Parathyroid adenoma (tissue), 2 donors: ENCODE results near the gene ZMIZ1.

Source experiments
- H2AFZ ChIP-seq: fragments of 300-600 bp; sonication (generic); one replicate; pipeline ENCODE4 v1.7.0; 2017; ENCODE audit warnings: antibody characterized with exemption, mild to moderate bottlenecking
- H3K27ac ChIP-seq: fragments of 300-600 bp; sonication (generic); one replicate; pipeline ENCODE4 v1.7.0; 2017
- H3K27me3 ChIP-seq: fragments of 300-600 bp; sonication (generic); one replicate; pipeline ENCODE4 v1.7.0; 2017; ENCODE audit warnings: low read length; ENCODE audit not compliant: control insufficient read depth, insufficient read depth
- H3K36me3 ChIP-seq: fragments of 300-600 bp; sonication (generic); one replicate; pipeline ENCODE4 v1.7.0; 2017; ENCODE audit warnings: low read length; ENCODE audit not compliant: control insufficient read depth, insufficient read depth
- H3K4me1 ChIP-seq: fragments of 300-600 bp; sonication (generic); one replicate; pipeline ENCODE4 v1.7.0; 2017; ENCODE audit warnings: control low read depth
- H3K4me2 ChIP-seq: fragments of 300-600 bp; sonication (generic); one replicate; pipeline ENCODE4 v1.7.0; 2017; ENCODE audit warnings: low read length
- H3K4me3 ChIP-seq: fragments of 300-600 bp; sonication (generic); one replicate; pipeline ENCODE4 v1.7.0; 2017; ENCODE audit warnings: low read depth, low read length
- H3K79me2 ChIP-seq: fragments of 300-600 bp; sonication (generic); one replicate; pipeline ENCODE4 v1.7.0; 2017; ENCODE audit warnings: control low read depth
- H3K9ac ChIP-seq: fragments of 300-600 bp; sonication (generic); one replicate; pipeline ENCODE4 v1.7.0; 2017; ENCODE audit warnings: mild to moderate bottlenecking
- H3K9me3 ChIP-seq: fragments of 300-600 bp; sonication (generic); one replicate; pipeline ENCODE4 v1.7.0; 2017; ENCODE audit warnings: low read length; ENCODE audit not compliant: control insufficient read depth
- TF ChIP-seq, protein P1 (sequence below): fragments of 300-600 bp; sonication (generic); IDR thresholded peaks from one replicate; pipeline ENCODE4 v1.7.0; 2017; ENCODE audit warnings: antibody characterized with exemption, mild to moderate bottlenecking
- donor health status: primary hyperparathyroidism.

Gene ZMIZ1

DNA sequence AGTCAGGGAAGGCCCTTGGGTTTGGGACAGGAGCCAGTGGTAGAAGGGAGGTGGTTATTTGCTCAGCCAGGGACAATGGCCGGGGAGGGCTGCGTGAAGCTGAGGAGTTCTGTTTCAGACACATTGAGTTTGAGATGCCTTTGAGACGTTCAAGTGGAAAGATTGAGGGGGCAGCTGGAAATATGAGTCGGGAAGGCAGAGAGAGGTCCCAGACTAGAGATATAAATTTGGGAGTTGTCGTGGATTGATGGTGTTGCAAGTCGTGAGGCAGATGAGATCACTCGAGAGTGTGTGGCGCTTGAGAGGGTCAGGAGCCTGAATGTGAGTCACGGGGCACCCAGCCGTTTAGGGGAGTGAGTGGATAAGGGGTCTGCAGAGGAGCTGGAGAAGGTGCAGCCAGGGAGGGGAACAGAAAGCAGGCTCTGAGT, 73.3 kb downstream of the ZMIZ1 start:
- Histone ChIP-seq H3K9ac (no peak overlapping the region), H3K27ac (no peak overlapping the region)
- TF ChIP-seq, protein P1, sequence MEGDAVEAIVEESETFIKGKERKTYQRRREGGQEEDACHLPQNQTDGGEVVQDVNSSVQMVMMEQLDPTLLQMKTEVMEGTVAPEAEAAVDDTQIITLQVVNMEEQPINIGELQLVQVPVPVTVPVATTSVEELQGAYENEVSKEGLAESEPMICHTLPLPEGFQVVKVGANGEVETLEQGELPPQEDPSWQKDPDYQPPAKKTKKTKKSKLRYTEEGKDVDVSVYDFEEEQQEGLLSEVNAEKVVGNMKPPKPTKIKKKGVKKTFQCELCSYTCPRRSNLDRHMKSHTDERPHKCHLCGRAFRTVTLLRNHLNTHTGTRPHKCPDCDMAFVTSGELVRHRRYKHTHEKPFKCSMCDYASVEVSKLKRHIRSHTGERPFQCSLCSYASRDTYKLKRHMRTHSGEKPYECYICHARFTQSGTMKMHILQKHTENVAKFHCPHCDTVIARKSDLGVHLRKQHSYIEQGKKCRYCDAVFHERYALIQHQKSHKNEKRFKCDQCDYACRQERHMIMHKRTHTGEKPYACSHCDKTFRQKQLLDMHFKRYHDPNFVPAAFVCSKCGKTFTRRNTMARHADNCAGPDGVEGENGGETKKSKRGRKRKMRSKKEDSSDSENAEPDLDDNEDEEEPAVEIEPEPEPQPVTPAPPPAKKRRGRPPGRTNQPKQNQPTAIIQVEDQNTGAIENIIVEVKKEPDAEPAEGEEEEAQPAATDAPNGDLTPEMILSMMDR: no peak

DNA sequence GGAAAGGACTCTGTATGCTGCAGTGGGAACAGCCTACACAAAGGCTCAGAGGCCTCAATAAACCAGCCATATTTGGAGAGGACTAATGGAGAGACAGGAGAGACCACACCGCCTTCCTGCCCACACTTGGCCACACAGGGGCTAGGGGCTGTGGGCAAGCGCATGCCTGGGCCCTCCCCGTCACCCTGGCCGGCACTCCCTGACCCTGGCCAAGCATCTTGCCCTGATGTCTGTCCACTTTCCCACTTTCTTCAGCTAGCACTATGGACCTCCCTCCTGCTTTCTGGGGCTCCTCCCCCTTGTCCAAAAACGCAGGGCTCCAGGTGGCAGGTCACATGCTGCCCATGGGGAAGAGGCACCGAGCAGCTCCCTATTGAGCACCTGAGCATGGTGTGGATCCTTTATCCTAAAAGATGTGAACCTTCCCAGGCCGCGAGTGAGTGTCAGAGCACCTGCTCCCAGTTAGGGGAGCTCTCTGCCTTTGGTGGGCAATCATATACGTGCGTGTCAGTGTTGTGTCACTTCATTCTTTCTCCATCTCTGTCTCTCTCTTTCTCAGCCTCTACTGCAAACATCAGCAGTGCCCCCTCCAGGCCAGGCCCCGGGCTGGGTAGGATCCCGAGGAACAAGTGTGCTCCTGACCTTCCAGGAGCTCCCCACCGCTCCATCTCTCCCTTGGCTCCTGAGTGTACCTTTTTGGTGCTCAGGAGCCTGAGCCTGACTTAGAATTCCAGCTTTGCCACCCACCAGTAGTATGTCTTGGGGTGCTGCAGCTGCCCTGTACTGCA, 74.0 kb downstream of the ZMIZ1 start:
- TF ChIP-seq, protein P1: no peak
- Histone ChIP-seq H2AFZ (no peak overlapping the region), H3K9me3 (no peaks in the 10 kb centered on the region), H3K4me1 (peaks cover 18% of the 10 kb centered on the region), H3K27ac (no peak overlapping the region), H3K4me3 (no peak overlapping the region), H3K36me3 (no peaks in the 10 kb centered on the region), H3K4me2 (no peak overlapping the region), H3K9ac (no peak overlapping the region), H3K79me2 (peaks cover 2% of the 10 kb centered on the region), H3K27me3 (no peaks in the 10 kb centered on the region)

More for the DNA sequence above, 73.3 kb downstream of the ZMIZ1 start:
- no peaks in the 10 kb centered on the region for H3K27me3 ChIP-seq
- H3K9me3 ChIP-seq: no peaks in the 10 kb centered on the region
- H3K4me1 ChIP-seq: peaks cover 15% of the 10 kb centered on the region
- peaks cover 2% of the 10 kb centered on the region for H3K79me2 ChIP-seq
- H3K4me3 ChIP-seq: no peak overlapping the region
- no peaks in the 10 kb centered on the region for H3K36me3 ChIP-seq
- H2AFZ ChIP-seq: no peak overlapping the region
- H3K4me2 ChIP-seq: no peak overlapping the region

DNA sequence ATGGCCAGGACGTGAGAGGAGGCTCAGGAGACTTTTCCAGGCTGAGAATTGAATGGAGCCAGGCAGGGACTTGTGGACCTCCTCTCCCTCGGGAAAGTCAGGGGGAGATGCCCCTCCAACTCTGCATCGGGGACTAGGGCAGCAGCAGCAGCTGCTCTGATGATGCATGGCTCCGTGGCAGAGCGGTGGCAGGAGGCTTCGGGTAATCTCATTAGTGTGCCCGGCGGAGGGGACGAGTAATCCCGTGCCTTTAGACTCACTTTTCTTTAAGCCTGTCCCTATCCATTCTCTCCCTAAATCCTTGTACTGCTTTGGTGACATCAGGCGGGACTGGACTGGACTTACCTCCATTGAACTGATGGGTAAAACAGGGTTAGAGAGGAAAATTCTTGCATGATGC, 75.1 kb downstream of the ZMIZ1 start:
- Histone ChIP-seq H3K27ac (no peak overlapping the region), H3K9ac (no peak overlapping the region), H3K36me3 (no peaks in the 10 kb centered on the region), H3K4me1 (peaks cover 16% of the 10 kb centered on the region), H3K27me3 (no peaks in the 10 kb centered on the region), H3K4me2 (no peak overlapping the region), H3K4me3 (no peak overlapping the region), H2AFZ (no peak overlapping the region), H3K79me2 (peaks cover 2% of the 10 kb centered on the region), H3K9me3 (no peaks in the 10 kb centered on the region)
- TF ChIP-seq, protein P1: no peak

DNA sequence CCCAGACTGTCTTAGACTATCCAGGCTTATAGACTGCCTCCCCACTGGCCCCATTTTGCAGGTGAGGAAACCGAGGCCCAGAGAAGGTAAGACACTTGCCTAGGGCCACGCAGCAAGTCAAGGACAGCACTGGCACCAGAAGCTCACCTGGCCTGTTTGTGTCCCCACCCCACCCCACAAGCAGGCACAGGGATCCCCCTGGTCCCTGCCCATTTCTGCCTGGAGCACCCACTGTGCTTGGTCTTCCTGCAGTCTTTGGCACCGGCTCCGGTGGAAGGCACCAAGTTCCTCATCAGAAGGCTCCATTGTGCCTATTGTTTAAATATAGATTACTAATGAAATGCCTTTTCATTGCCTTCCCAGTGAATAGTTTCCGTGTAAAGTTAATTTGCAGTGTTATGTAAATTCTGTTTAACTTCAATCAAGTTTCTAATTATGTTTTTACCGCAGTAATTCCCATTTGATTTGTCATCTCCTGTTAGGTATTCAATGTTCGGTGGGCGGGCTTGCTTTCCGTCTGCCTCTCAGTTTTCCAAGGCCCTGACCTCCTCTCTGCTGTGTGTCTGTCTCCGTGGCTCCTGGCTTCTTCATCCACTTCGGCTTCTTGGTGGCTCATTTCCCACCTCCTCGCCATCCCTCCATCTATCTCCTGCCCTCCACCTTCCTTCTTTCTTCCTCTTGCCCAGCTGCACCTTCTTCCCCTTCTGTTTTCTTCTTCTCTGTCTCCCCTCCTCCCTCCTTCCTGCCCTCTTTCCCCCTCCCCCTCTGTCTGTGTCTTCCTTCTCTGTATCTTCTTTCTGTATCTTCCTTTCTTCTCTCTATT, 75.8 kb downstream of the ZMIZ1 start:
- Histone ChIP-seq H3K79me2 (peaks cover 2% of the 10 kb centered on the region), H3K27ac (no peak overlapping the region), H3K9ac (no peak overlapping the region), H3K27me3 (no peaks in the 10 kb centered on the region), H2AFZ (no peak overlapping the region), H3K4me1 (peaks cover 21% of the 10 kb centered on the region), H3K4me3 (no peak overlapping the region), H3K36me3 (no peaks in the 10 kb centered on the region), H3K4me2 (no peak overlapping the region), H3K9me3 (no peaks in the 10 kb centered on the region)
- TF ChIP-seq, protein P1: no peak
